ENCODE data around the gene ADGRA1.
"Not testable (repeated sequence)": the region's sequence is repeated elsewhere in the genome, so short reads cannot be mapped to it uniquely, and the experiment has no call there.

The ADGRA1 gene

GRCh38 chr10:133131734-133132472, 44.2 kb downstream of the ADGRA1 start:
- no peak for DNase-seq (ENCODE audit: low read depth)
- TF ChIP-seq, protein P1, sequence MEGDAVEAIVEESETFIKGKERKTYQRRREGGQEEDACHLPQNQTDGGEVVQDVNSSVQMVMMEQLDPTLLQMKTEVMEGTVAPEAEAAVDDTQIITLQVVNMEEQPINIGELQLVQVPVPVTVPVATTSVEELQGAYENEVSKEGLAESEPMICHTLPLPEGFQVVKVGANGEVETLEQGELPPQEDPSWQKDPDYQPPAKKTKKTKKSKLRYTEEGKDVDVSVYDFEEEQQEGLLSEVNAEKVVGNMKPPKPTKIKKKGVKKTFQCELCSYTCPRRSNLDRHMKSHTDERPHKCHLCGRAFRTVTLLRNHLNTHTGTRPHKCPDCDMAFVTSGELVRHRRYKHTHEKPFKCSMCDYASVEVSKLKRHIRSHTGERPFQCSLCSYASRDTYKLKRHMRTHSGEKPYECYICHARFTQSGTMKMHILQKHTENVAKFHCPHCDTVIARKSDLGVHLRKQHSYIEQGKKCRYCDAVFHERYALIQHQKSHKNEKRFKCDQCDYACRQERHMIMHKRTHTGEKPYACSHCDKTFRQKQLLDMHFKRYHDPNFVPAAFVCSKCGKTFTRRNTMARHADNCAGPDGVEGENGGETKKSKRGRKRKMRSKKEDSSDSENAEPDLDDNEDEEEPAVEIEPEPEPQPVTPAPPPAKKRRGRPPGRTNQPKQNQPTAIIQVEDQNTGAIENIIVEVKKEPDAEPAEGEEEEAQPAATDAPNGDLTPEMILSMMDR (IDR thresholded peaks at IDR 0.05; ENCODE audit: low read length, missing control alignments) = no peak
- H3K4me3 ChIP-seq (replicated peaks; ENCODE audit: low read depth, low read length) = no peak overlapping the region

GRCh38 chr10:133132473-133133291, 45.0 kb downstream of the ADGRA1 start:
- no peak for DNase-seq (ENCODE audit: low read depth)
- TF ChIP-seq, protein P1 (IDR thresholded peaks at IDR 0.05; ENCODE audit: low read length, missing control alignments) = no peak
- H3K4me3 ChIP-seq (replicated peaks; ENCODE audit: low read depth, low read length) = no peak overlapping the region

- TF ChIP-seq, protein P1 (IDR thresholded peaks at IDR 0.05; ENCODE audit: low read length, missing control alignments) = no peak
- no peak for DNase-seq (ENCODE audit: low read depth)
- H3K4me3 ChIP-seq (replicated peaks; ENCODE audit: low read depth, low read length) = no peak overlapping the region
Measured at GRCh38 chr10:133133471-133134231, 45.9 kb downstream of the ADGRA1 start.

- TF ChIP-seq, protein P1 (IDR thresholded peaks at IDR 0.05; ENCODE audit: low read length, missing control alignments) = no peak
- no peak overlapping the region for H3K4me3 ChIP-seq (replicated peaks; ENCODE audit: low read depth, low read length)
- no peak for DNase-seq (ENCODE audit: low read depth)
Measured at GRCh38 chr10:133134411-133135115, 46.8 kb downstream of the ADGRA1 start.

GRCh38 chr10:133135116-133135465, 47.4 kb downstream of the ADGRA1 start:
- no peak for DNase-seq (ENCODE audit: low read depth)
- TF ChIP-seq, protein P1 (IDR thresholded peaks at IDR 0.05; ENCODE audit: low read length, missing control alignments) = no peak
- no peak overlapping the region for H3K4me3 ChIP-seq (replicated peaks; ENCODE audit: low read depth, low read length)

DNA sequence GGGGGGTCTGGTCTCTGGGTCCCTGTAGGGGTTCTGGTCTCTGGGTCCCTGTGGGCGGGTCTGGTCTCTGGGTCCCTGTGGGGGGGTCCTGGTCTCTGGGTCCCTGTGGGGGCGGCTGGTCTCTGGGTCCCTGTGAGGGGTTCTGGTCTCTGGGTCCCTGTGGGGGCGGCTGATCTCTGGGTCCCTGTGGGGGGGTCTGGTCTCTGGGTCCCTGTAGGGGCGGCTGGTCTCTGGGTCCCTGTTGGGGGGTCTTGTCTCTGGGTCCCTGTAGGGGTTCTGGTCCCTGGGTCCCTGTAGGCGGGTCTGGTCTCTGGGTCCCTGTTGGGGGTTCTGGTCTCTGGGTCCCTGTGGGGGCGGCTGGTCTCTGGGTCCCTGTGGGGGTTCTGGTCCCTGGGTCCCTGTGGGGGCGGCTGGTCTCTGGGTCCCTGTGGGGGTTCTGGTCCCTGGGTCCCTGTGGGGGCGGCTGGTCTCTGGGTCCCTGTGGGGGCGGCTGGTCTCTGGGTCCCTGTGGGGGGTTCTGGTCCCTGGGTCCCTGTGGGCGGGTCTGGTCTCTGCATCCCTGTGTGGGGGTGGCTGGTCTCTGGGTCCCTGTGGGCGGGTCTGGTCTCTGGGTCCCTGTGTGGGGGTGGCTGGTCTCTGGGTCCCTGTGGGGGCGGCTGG, 49.9 kb downstream of the ADGRA1 start:
- not testable (repeated sequence) for H3K4me3 ChIP-seq (replicated peaks; ENCODE audit: low read depth, low read length); DNase-seq (ENCODE audit: low read depth)

Measured in fibroblast of pulmonary artery (primary cell).